Gastroesophageal sphincter (tissue), 3 donors: ENCODE data around the gene NINL.

Experiments
- POLR2A ChIP-seq, 2 donors: fragments of 450-650 bp; IDR thresholded peaks; one replicate each; pipeline ENCODE4 v1.6.1; 2017; ENCODE audit warnings: antibody characterized with exemption in 2 of 2, mild to moderate bottlenecking in 2 of 2, moderate library complexity in 1 of 2
- TF ChIP-seq, protein P1 (sequence below), 4 experiments: fragments of 200-600 bp in 2 of 4; fragments of 450-650 bp in 2 of 4; sonication (generic) in 1 of 4; IDR thresholded peaks; one replicate each; pipeline ENCODE4 v1.5.1; 2017 to 2019; ENCODE audit warnings: antibody characterized with exemption in 4 of 4, mild to moderate bottlenecking in 2 of 4, moderate library complexity in 2 of 4

DNA sequence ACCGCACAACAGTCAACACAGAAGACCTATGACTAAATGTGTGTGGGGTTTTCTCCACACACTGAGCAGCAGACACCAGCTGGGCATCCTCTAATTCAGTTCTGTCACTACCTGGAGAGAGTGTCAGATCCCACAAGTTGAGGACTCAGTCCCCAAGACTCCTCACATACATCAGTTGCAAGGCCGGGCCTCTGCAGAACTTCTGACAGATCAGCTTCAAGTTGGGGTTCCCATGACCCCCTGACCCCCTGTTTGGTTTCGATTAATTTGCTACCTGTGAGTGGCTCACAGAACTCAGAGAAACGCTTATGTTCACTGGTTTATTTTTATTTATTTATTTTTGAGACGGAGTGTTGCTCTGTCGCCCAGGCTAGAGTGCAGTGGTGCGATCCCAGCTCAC is 3.2 kb upstream of the NINL start:
- TF ChIP-seq, protein P1, sequence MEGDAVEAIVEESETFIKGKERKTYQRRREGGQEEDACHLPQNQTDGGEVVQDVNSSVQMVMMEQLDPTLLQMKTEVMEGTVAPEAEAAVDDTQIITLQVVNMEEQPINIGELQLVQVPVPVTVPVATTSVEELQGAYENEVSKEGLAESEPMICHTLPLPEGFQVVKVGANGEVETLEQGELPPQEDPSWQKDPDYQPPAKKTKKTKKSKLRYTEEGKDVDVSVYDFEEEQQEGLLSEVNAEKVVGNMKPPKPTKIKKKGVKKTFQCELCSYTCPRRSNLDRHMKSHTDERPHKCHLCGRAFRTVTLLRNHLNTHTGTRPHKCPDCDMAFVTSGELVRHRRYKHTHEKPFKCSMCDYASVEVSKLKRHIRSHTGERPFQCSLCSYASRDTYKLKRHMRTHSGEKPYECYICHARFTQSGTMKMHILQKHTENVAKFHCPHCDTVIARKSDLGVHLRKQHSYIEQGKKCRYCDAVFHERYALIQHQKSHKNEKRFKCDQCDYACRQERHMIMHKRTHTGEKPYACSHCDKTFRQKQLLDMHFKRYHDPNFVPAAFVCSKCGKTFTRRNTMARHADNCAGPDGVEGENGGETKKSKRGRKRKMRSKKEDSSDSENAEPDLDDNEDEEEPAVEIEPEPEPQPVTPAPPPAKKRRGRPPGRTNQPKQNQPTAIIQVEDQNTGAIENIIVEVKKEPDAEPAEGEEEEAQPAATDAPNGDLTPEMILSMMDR (IDR thresholded peaks at IDR 0.05), result no peak
- no peak for TF ChIP-seq POLR2A (IDR thresholded peaks at IDR 0.05)
